NCI-H510A (cell line): ENCODE results near the gene IL10RB.
"Not testable (repeated sequence)": the region's sequence is repeated elsewhere in the genome, so short reads cannot be mapped to it uniquely, and the experiment has no call there.

Experiments used
- DNase-seq: peaks from one replicate; lab custom pipeline; 2025; lab: John Stamatoyannopoulos, UW

IL10RB gene

GRCh38 chr21:33266050-33266788, at the start of gene IL10RB:
Gene IL10RB, plus strand, starts transcription at chr21:33266367. Its CDS starts 99 bp downstream, at chr21:33266466.
- peak; percentile 49 for DNase-seq

- DNase-seq: no peak
Measured at GRCh38 chr21:33217138-33217520, 49.0 kb upstream of the IL10RB start.

- no peak for DNase-seq
Measured at GRCh38 chr21:33219300-33219699, 46.9 kb upstream of the IL10RB start.

- no peak for DNase-seq
Measured at GRCh38 chr21:33219954-33220353, 46.2 kb upstream of the IL10RB start.

- DNase-seq: not testable (repeated sequence)
Measured at GRCh38 chr21:33225376-33225775, 40.8 kb upstream of the IL10RB start.

GRCh38 chr21:33228455-33228854, 37.7 kb upstream of the IL10RB start:
- no peak for DNase-seq

- DNase-seq: no peak
Measured at GRCh38 chr21:33229099-33229783, 36.9 kb upstream of the IL10RB start.

GRCh38 chr21:33229784-33230544, 36.2 kb upstream of the IL10RB start, which contains the start of gene IFNAR2:
Gene IFNAR2, plus strand, starts transcription at chr21:33229938. Its CDS starts 11,985 bp downstream, at chr21:33241923.
- DNase-seq: peak; percentile 36

- no peak for DNase-seq
Measured at GRCh38 chr21:33230545-33231324, 35.4 kb upstream of the IL10RB start.

GRCh38 chr21:33231526-33231925, 34.6 kb upstream of the IL10RB start:
- DNase-seq: no peak

GRCh38 chr21:33232291-33233034, 33.7 kb upstream of the IL10RB start:
- no peak for DNase-seq

- no peak for DNase-seq
Measured at GRCh38 chr21:33234635-33235520, 31.3 kb upstream of the IL10RB start.

- DNase-seq: no peak
Measured at GRCh38 chr21:33236013-33236686, 30.0 kb upstream of the IL10RB start.

- DNase-seq: no peak
Measured at GRCh38 chr21:33236766-33237165, 29.4 kb upstream of the IL10RB start.

GRCh38 chr21:33237486-33237885, 28.7 kb upstream of the IL10RB start:
- DNase-seq: no peak

GRCh38 chr21:33238146-33238545, 28.0 kb upstream of the IL10RB start:
- no peak for DNase-seq

- no peak for DNase-seq
Measured at GRCh38 chr21:33238565-33239255, 27.5 kb upstream of the IL10RB start.

GRCh38 chr21:33239559-33240127, 26.5 kb upstream of the IL10RB start:
- DNase-seq: not testable (repeated sequence)

GRCh38 chr21:33240404-33240803, 25.8 kb upstream of the IL10RB start:
- DNase-seq: no peak
